Suprapubic skin (tissue), 4 donors: ENCODE measurements around the gene SEC11A.
"Not testable (repeated sequence)": the region's sequence is repeated elsewhere in the genome, so short reads cannot be mapped to it uniquely, and the experiment has no call there.

Source experiments
- CTCF ChIP-seq, 2 donors: fragments of 200-600 bp in 1 of 2; fragments of 450-650 bp in 1 of 2; sonication (generic) in 1 of 2; IDR thresholded peaks; one replicate each; pipeline ENCODE4 v1.5.1; 2016 to 2019; ENCODE audit warnings: antibody characterized with exemption in 2 of 2, mild to moderate bottlenecking in 1 of 2, moderate library complexity in 1 of 2
- POLR2A ChIP-seq, 2 donors: fragments of 450-650 bp; IDR thresholded peaks; one replicate each; pipeline ENCODE4 v1.6.1; 2017; ENCODE audit warnings: antibody characterized with exemption in 2 of 2, mild to moderate bottlenecking in 2 of 2, moderate library complexity in 2 of 2
- POLR2AphosphoS5 ChIP-seq, 3 donors: sonication (generic); formaldehyde crosslinking; IDR thresholded peaks; one replicate each; pipeline ENCODE4 v1.6.1; 2017; ENCODE audit warnings: antibody characterized with exemption in 3 of 3

DNA sequence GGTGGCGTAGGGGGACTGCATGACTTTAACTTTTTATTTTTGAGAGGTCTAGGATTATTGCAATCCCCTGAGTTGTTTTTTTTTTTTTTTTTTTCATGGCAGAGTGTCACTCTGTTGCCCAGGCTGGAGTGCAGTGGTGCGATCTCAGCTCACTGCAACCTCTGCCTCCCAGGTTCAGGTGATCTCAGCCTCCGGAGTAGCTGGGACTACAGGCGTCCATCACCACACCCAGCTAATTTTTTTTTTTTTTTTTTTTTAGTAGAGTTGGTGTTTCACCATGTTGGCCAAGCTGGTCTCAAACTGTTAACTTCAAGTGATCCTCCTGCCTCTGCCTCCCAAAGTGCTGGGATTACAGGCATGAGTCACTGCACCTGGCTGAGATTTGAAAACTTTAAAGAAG is 39.0 kb upstream of the SEC11A start:
- not testable (repeated sequence) for TF ChIP-seq POLR2A, CTCF, POLR2AphosphoS5 (IDR thresholded peaks at IDR 0.05)
